SU-DHL-6 (cell line): ENCODE measurements around the gene HHAT.

Source experiments
- H2AFZ ChIP-seq: fragments of 200-600 bp; sonication (generic); 2 replicates; pipeline ENCODE4 v1.6.1; 2014; ENCODE audit warnings: low read depth, mild to moderate bottlenecking, moderate library complexity, mixed read lengths, antibody characterized with exemption, low read length; ENCODE audit not compliant: severe bottlenecking
- H3F3A ChIP-seq: fragments of 200-600 bp; shearing (Covaris generic); 2 replicates; pipeline ENCODE4 v1.6.0; 2016; ENCODE audit warnings: antibody characterized with exemption, mild to moderate bottlenecking; ENCODE audit not compliant: insufficient read depth
- H3K27ac ChIP-seq: fragments of 200-600 bp; sonication (generic); 2 replicates; pipeline ENCODE4 v1.5.1; 2016; ENCODE audit warnings: low read depth, mild to moderate bottlenecking, low read length, moderate library complexity, mixed read lengths
- H3K27me3 ChIP-seq: fragments of 200-600 bp; sonication (generic), shearing (Covaris generic); 2 replicates; pipeline ENCODE4 v1.6.0; 2014; ENCODE audit warnings: mild to moderate bottlenecking, low read length
- H3K36me3 ChIP-seq: fragments of 200-600 bp; sonication (generic); 2 replicates; pipeline ENCODE4 v1.6.1; 2014; ENCODE audit warnings: mild to moderate bottlenecking, low read length, mixed read lengths
- H3K4me2 ChIP-seq: fragments of 300-600, 200-600 bp; shearing (Covaris generic), sonication (generic); 2 replicates; pipeline ENCODE4 v1.6.0; 2014; ENCODE audit warnings: low read length, low read depth, mild to moderate bottlenecking; ENCODE audit not compliant: poor library complexity, severe bottlenecking
- H3K4me3 ChIP-seq: fragments of 200-600 bp; sonication (generic); 2 replicates; pipeline ENCODE4 v1.5.1; 2014; ENCODE audit warnings: antibody characterized with exemption, low read length, mild to moderate bottlenecking, mixed read lengths; ENCODE audit not compliant: insufficient read depth, poor library complexity, severe bottlenecking
- H3K79me2 ChIP-seq: fragments of 200-600 bp; sonication (generic); 2 replicates; pipeline ENCODE4 v1.6.1; 2014; ENCODE audit warnings: mild to moderate bottlenecking, low read length, moderate library complexity; ENCODE audit not compliant: insufficient read depth
- H3K9ac ChIP-seq: fragments of 200-600 bp; sonication (generic); 2 replicates; pipeline ENCODE4 v1.7.0; 2014; ENCODE audit warnings: mild to moderate bottlenecking, low read length
- H3K9me2 ChIP-seq: fragments of 200-600 bp; sonication (generic); replicated peaks from 2 replicates; pipeline ENCODE4 v1.6.1; 2014; ENCODE audit warnings: low read length; ENCODE audit not compliant: insufficient read depth
- H3K9me3 ChIP-seq: fragments of 200-600 bp; sonication (generic); 2 replicates; pipeline ENCODE4 v1.6.1; 2014; ENCODE audit warnings: low read length, mixed read lengths; ENCODE audit not compliant: insufficient read depth
- H4K20me1 ChIP-seq: fragments of 200-600 bp; sonication (generic); 2 replicates; pipeline ENCODE4 v1.6.1; 2014; ENCODE audit warnings: low read depth, mild to moderate bottlenecking, antibody characterized with exemption, low read length, moderate library complexity, mixed read lengths
- CTCF ChIP-seq: fragments of 200-600 bp; sonication (generic); IDR thresholded peaks from one replicate; pipeline ENCODE4 v1.5.1; 2017; ENCODE audit warnings: antibody characterized with exemption, mild to moderate bottlenecking, low read length, moderate library complexity; ENCODE audit not compliant: insufficient read depth, poor library complexity, severe bottlenecking
- EZH2phosphoT487 ChIP-seq: fragments of 200-600 bp; sonication (generic), shearing (Covaris generic); conservative IDR thresholded peaks from 2 replicates; pipeline ENCODE4 v1.6.1; 2018; ENCODE audit warnings: mild to moderate bottlenecking, antibody characterized with exemption, low read length, moderate library complexity, mixed read lengths

Gene HHAT

GRCh38 chr1:210475321-210475720 lies 146.6 kb downstream of the HHAT start:
- Histone ChIP-seq H3K27me3 (no peaks in the 10 kb centered on the region), H2AFZ (no peak overlapping the region), H3K4me3 (no peak overlapping the region), H3K36me3 (no peaks in the 10 kb centered on the region), H3K79me2 (no peaks in the 10 kb centered on the region), H3K9me3 (no peaks in the 10 kb centered on the region), H3K4me2 (no peak overlapping the region), H4K20me1 (no peaks in the 10 kb centered on the region), H3K9me2 (no peaks in the 10 kb centered on the region), H3K27ac (no peak overlapping the region), H3F3A (no peaks in the 10 kb centered on the region), H3K9ac (no peak overlapping the region)
- TF ChIP-seq EZH2phosphoT487 (no peak), CTCF (no peak)

GRCh38 chr1:210475806-210476205 lies 147.1 kb downstream of the HHAT start:
- Histone ChIP-seq H3K27ac (no peak overlapping the region), H4K20me1 (no peaks in the 10 kb centered on the region), H2AFZ (no peak overlapping the region), H3K9me3 (no peaks in the 10 kb centered on the region), H3K27me3 (no peaks in the 10 kb centered on the region), H3K79me2 (no peaks in the 10 kb centered on the region), H3K9me2 (no peaks in the 10 kb centered on the region), H3K36me3 (no peaks in the 10 kb centered on the region), H3K4me2 (no peak overlapping the region), H3F3A (no peaks in the 10 kb centered on the region), H3K4me3 (no peak overlapping the region), H3K9ac (no peak overlapping the region)
- no peak for TF ChIP-seq EZH2phosphoT487
- TF ChIP-seq CTCF, result no peak

GRCh38 chr1:210476730-210477129 lies 148.0 kb downstream of the HHAT start:
- Histone ChIP-seq H3K9ac (no peak overlapping the region), H3K79me2 (no peaks in the 10 kb centered on the region), H3F3A (no peaks in the 10 kb centered on the region), H3K36me3 (no peaks in the 10 kb centered on the region), H3K4me3 (no peak overlapping the region), H3K27ac (no peak overlapping the region), H2AFZ (no peak overlapping the region), H4K20me1 (no peaks in the 10 kb centered on the region), H3K9me3 (no peaks in the 10 kb centered on the region), H3K4me2 (no peak overlapping the region), H3K9me2 (no peaks in the 10 kb centered on the region), H3K27me3 (no peaks in the 10 kb centered on the region)
- no peak for TF ChIP-seq EZH2phosphoT487
- TF ChIP-seq CTCF, result no peak
